Heart right ventricle (tissue), 16 donors: ENCODE results near the gene RNF41. TPM values are rescaled to one million over a fixed set of nuclear protein-coding genes. Genes with fewer than 3 reads are reported as not detected.

Source experiments
- ATAC-seq, 8 donors: fragments of 200-7000 bp; cut with Tn5 transposase; one replicate each; pipeline ENCODE4 v1.9.1; 2020; ENCODE audit warnings: mild to moderate bottlenecking in 8 of 8, moderate library complexity in 8 of 8, moderate number of reproducible peaks in 1 of 8
- DNase-seq, 2 donors: peaks; one replicate each; pipeline ENCODE4 v3.0.0-alpha.2; 2020
- H3K27ac ChIP-seq, 10 donors: fragments of 200-600 bp; sonication (generic) in 2 of 10; one replicate each; pipeline versions ENCODE4 v1.5.0 to v1.8.0; 2020 to 2022; ENCODE audit warnings: mild to moderate bottlenecking in 3 of 10
- H3K27me3 ChIP-seq, 7 donors: fragments of 200-600 bp; one replicate each; pipeline ENCODE4 v1.8.0; 2021 to 2022; ENCODE audit warnings: mild to moderate bottlenecking in 2 of 7
- H3K36me3 ChIP-seq, 9 donors: fragments of 200-600 bp; sonication (generic) in 1 of 9; one replicate each; pipeline versions ENCODE4 v1.5.0 to v1.8.0; 2020 to 2022; ENCODE audit warnings: mild to moderate bottlenecking in 2 of 9
- H3K4me1 ChIP-seq, 9 donors: fragments of 200-600 bp; sonication (generic) in 1 of 9; one replicate each; pipeline versions ENCODE4 v1.5.0 to v1.8.0; 2020 to 2022; ENCODE audit warnings: mild to moderate bottlenecking in 4 of 9
- H3K4me3 ChIP-seq, 10 donors: fragments of 200-600 bp; sonication (generic) in 2 of 10; one replicate each; pipeline versions ENCODE4 v1.5.0 to v1.8.0; 2020 to 2022; ENCODE audit warnings: mild to moderate bottlenecking in 7 of 10, moderate library complexity in 2 of 10
- H3K9me3 ChIP-seq, 11 donors: fragments of 200-600 bp in 10 of 11; sonication (generic) in 2 of 11; one replicate each; pipeline versions ENCODE4 v1.5.0 to v1.8.0; 2013 to 2022; ENCODE audit warnings: mild to moderate bottlenecking in 2 of 11, control low read depth in 1 of 11, moderate library complexity in 1 of 11
- CTCF ChIP-seq, 9 donors: fragments of 200-600 bp; sonication (generic) in 2 of 9; IDR thresholded peaks; one replicate each; pipeline versions ENCODE4 v1.5.0 to v1.8.0; 2021 to 2022; ENCODE audit warnings: antibody characterized with exemption in 9 of 9, mild to moderate bottlenecking in 5 of 9, moderate library complexity in 1 of 9
- WGBS, 2 donors: extraction: QIAGEN DNeasy Blood & Tissue Kit; methylation state at CpG; one replicate each; pipeline ENCODE4 v1.1.7; 2013; ENCODE audit warnings: inconsistent platforms in 1 of 2; 5-methylcytosine and 5-hydroxymethylcytosine counted together
- intact Hi-C, 10 donors: fragments of 100-400 bp; cut with DNase I; formaldehyde crosslinking; loops; one replicate each; pipeline versions ENCODE4 v1.11.1 to v1.14.2; 2022
- polyA plus RNA-seq, 2 donors: library from polyadenylated mRNA; stranded (reverse); fragments of 200-250 nt; gene quantifications; one replicate each; pipeline ENCODE4 v1.2.3, GENCODE V29; 2013
- total RNA-seq, 10 donors: library from RNA; stranded (reverse); fragmentation: NEBNext Ultra II Directional in 3 of 10; extraction: Animal tissue kit (Norgen Biotek cat#: 25700) in 3 of 10; gene quantifications; one replicate each; pipeline versions ENCODE4 v1.2.1 to v1.2.4, GENCODE V29; 2021 to 2023
- donor health status: Arrhythmogenic right ventricular cardiomyopathy.
- donor health status: ischemic (EF 13 %, LVEDD 7.1; RV severe dilation, severe dysfunction).
- donor health status: healthy with polysubstance abuse.
- donor health status: DM: no; HTN: yes; CAD: no.
- donor health status: DM: no; HTN: no; CAD: no.
- donor health status: ischemic (EF 25% LVEDD 6.9; RV normal size, moderate dysfunction).
- donor health status: ischemic (EF 25% LVEDD 5.7; RV mildly dilated, moderate dysfunction).
- donor health status: healthy.
- donor health status: DM: yes; HTN: yes; CAD: no.
- donor health status: Ischemic cardiomyopathy.
- donor health status: ischemic (EF 35%, LVEDD 5.7; RV mildly dilated, moderate dysfunction).
- donor health status: nonischemic (EF 11% LVEDD 7.7; RV severe dilation, severe dysfunction).
- donor health status: DM: yes; HTN: yes; CAD: no.
- donor health status: PGD.
- donor health status: ischemic (EF 29% LVEDD 5.4; RV normal size, mild dysfunction).
- donor health status: nonischemic (EF 23%, LVEDD 6.1; RV moderate dilation, normal function).

Gene RNF41
- total and polyA plus RNA-seq, 12 donors = 7.0 to 66.3 (median 46.2) TPM

DNA sequence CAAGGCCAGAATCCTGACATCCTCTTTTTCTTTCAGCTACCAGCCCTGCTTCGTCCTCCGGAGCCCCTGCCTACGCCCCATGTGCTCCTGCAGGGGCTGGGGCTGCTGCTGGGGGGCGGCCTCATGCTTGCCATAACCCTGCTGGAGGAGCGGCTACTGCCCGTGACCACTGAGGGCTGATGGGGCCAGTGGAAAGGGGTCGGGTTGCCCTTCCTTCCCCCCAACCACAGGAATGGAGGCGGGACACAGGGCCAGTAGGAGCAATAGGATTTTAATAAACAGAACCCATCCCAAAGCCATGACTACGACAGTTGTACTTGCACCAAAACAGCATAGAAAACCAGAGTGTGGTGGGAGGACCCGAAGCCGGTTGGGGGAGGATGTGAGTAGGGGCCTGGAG is 15.8 kb upstream of the RNF41 start:
- peak in 1 of 8 donors; percentile 9 for ATAC-seq
- Histone ChIP-seq H3K9me3 (no peaks in the 10 kb centered on the region), H3K4me3 (no peak overlapping the region), H3K36me3 (peaks cover 0 to 64% (median 24%) of the 10 kb centered on the region in 9 donors), H3K27ac (no peak overlapping the region), H3K4me1 (no peaks in the 10 kb centered on the region), H3K27me3 (no peaks in the 10 kb centered on the region)
- intact Hi-C loops = no loop called here
- no peak for DNase-seq
- 82 to 83% methylated on average over 11 of the region's 11 CpGs for WGBS, 2 donors
- TF ChIP-seq CTCF (IDR thresholded peaks at IDR 0.05) = no peak

DNA sequence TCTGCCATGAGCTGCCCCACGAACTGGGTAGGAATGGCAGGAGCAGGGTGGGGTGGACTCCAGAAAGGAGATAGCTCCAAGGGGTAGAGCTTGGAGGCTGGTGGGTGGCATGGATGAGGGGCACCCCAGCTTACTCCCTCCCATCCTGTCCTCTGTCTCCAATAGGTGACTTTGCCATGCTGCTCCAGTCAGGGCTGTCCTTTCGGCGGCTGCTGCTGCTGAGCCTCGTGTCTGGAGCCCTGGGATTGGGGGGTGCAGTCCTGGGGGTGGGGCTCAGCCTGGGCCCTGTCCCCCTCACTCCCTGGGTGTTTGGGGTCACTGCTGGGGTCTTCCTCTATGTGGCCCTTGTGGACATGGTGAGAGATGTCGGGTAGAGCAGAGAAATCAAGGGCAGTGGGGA is 15.3 kb upstream of the RNF41 start:
- Histone ChIP-seq H3K4me3 (no peak overlapping the region), H3K36me3 (peaks cover 0 to 58% (median 18%) of the 10 kb centered on the region in 9 donors), H3K27me3 (no peaks in the 10 kb centered on the region), H3K4me1 (no peaks in the 10 kb centered on the region), H3K27ac (no peak overlapping the region), H3K9me3 (no peaks in the 10 kb centered on the region)
- no peak for DNase-seq
- WGBS, 2 donors = 69 to 71% methylated on average over 5 of the region's 5 CpGs
- peak in 3 of 8 donors; percentile 5 to 25 (median 7) for ATAC-seq
- TF ChIP-seq CTCF (IDR thresholded peaks at IDR 0.05) = no peak
- intact Hi-C loops = no loop called here

- Histone ChIP-seq H3K27ac (no peak overlapping the region), H3K9me3 (no peaks in the 10 kb centered on the region), H3K27me3 (no peaks in the 10 kb centered on the region), H3K4me3 (no peak overlapping the region), H3K36me3 (peaks cover 0 to 49% (median 11%) of the 10 kb centered on the region in 9 donors), H3K4me1 (no peaks in the 10 kb centered on the region)
- ATAC-seq (no peak), DNase-seq (no peak)
- intact Hi-C loops = no loop called here
- WGBS, 2 donors = 93 to 94% methylated on average over 6 of the region's 6 CpGs
- no peak for TF ChIP-seq CTCF (IDR thresholded peaks at IDR 0.05)
Measured at GRCh38 chr12:56236091-56236490, 14.4 kb upstream of the RNF41 start.

- peaks cover 0 to 37% (median 4%) of the 10 kb centered on the region in 9 donors for H3K36me3 ChIP-seq
Measured at GRCh38 chr12:56234746-56235436, 13.2 kb upstream of the RNF41 start.

More at GRCh38 chr12:56234746-56235436, 13.2 kb upstream of the RNF41 start:
- H3K27ac ChIP-seq = no peak overlapping the region
- 67 to 68% methylated on average over 16 of the region's 16 CpGs for WGBS, 2 donors
- ATAC-seq (no peak), DNase-seq (no peak)
- no peaks in the 10 kb centered on the region for H3K27me3 ChIP-seq
- no peaks in the 10 kb centered on the region for H3K9me3 ChIP-seq
- H3K4me3 ChIP-seq = no peak overlapping the region
- H3K4me1 ChIP-seq = no peaks in the 10 kb centered on the region
- intact Hi-C loops = no loop called here
- no peak for TF ChIP-seq CTCF (IDR thresholded peaks at IDR 0.05)
